Esophagus muscularis mucosa (tissue), 3 donors: ENCODE measurements around the gene FASTKD2.

Experiments
- POLR2AphosphoS5 ChIP-seq, 2 donors: sonication (generic); formaldehyde crosslinking; IDR thresholded peaks; one replicate each; pipeline ENCODE4 v1.6.1; 2017; ENCODE audit warnings: antibody characterized with exemption in 2 of 2
- TF ChIP-seq, protein P1 (sequence below), 3 experiments: fragments of 200-600 bp in 2 of 3; fragments of 450-650 bp in 1 of 3; sonication (generic) in 2 of 3; IDR thresholded peaks; one replicate each; pipeline ENCODE4 v1.5.1; 2017 to 2019; ENCODE audit warnings: antibody characterized with exemption in 3 of 3, mild to moderate bottlenecking in 2 of 3, moderate library complexity in 1 of 3

DNA sequence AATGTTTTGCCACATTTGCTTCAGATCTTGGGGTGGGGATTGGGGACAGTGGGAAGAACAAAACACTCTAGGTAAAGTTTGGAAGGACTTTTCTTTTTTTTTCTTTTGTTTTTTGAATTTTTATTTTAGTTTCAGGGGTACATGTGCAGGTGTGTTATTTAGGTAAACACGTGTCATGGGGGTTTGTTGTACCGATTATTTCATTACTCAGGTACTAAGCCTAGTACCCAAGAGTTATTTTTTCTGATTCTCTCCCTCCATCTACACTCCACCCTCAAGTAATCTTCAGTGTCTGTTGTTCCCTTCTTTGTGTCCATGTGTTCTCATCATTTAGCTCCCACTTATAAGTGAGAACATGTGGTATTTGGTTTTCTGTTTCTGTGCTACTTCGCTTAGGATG, 73.3 kb downstream of the FASTKD2 start:
- TF ChIP-seq POLR2AphosphoS5 (IDR thresholded peaks at IDR 0.05) = no peak
- TF ChIP-seq, protein P1, sequence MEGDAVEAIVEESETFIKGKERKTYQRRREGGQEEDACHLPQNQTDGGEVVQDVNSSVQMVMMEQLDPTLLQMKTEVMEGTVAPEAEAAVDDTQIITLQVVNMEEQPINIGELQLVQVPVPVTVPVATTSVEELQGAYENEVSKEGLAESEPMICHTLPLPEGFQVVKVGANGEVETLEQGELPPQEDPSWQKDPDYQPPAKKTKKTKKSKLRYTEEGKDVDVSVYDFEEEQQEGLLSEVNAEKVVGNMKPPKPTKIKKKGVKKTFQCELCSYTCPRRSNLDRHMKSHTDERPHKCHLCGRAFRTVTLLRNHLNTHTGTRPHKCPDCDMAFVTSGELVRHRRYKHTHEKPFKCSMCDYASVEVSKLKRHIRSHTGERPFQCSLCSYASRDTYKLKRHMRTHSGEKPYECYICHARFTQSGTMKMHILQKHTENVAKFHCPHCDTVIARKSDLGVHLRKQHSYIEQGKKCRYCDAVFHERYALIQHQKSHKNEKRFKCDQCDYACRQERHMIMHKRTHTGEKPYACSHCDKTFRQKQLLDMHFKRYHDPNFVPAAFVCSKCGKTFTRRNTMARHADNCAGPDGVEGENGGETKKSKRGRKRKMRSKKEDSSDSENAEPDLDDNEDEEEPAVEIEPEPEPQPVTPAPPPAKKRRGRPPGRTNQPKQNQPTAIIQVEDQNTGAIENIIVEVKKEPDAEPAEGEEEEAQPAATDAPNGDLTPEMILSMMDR (IDR thresholded peaks at IDR 0.05) = no peak
